NOMO-1 (cell line): ENCODE results near the gene NOL4L.

Experiments
- DNase-seq, 2 experiments: peaks; one replicate each; lab custom pipeline; 2025; ENCODE audit not compliant: unreplicated experiment in 2 of 2; lab: John Stamatoyannopoulos, UW

Gene NOL4L

GRCh38 chr20:32543570-32544259 is 41.4 kb downstream of the NOL4L start:
- no peak for DNase-seq

DNA sequence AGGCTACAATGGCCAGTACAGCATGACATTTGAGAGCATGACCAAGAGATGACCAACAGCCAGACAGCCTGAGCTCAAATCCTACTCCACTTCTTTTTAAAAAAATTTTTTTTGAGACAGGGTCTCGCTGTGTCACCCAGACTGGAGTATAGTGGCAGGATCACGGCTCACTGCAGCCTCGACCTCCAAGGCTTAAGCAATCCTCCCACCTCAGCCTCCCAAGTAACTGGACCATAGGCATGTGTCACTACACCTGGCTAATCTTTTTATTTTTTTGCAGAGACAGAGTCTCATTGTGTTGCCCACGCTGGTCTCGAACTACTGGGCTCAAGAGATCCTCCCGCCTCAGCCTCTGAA is 42.9 kb downstream of the NOL4L start:
- no peak for DNase-seq

GRCh38 chr20:32541323-32542258 is 43.5 kb downstream of the NOL4L start:
- DNase-seq = no peak

GRCh38 chr20:32539817-32540675 is 45.1 kb downstream of the NOL4L start:
- DNase-seq = no peak

DNA sequence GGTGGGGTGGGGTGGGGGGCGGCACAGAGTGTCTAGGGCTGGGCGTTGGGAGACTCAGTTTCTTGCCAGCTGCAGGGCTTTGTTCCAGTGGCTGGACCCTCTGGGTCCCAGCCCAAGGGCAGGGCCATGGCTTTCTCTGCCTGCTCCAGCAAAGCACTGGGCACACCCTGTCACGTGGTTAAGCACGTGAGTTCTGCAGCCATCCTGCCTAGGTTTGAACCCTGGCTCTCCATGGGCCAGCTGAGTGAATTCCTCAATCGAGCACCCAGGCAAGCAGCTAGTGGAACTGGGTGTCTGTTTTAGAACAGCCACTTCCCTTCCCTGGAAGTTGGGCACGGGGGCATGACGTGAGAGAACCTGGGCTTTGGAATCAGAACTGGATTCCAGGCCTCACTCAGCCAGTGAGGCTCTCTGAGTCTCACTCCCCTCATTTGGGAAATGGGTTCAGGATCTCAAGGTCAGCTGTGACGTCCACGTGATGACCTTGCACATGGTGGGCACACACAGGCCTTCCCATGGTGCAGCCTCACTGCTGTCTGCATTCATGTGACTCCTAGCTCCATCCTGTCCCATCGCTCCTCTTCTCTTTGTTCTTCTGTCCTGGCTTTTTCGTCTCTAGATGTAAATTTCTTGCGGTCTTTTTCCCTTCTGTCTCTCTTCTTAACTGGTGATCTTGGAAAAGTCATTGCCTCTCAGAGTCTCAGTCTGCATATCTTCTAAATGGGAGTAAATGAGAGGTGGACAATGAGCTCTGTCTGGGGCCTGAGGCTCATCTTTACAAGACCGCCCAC is 45.9 kb downstream of the NOL4L start:
- no peak for DNase-seq

DNA sequence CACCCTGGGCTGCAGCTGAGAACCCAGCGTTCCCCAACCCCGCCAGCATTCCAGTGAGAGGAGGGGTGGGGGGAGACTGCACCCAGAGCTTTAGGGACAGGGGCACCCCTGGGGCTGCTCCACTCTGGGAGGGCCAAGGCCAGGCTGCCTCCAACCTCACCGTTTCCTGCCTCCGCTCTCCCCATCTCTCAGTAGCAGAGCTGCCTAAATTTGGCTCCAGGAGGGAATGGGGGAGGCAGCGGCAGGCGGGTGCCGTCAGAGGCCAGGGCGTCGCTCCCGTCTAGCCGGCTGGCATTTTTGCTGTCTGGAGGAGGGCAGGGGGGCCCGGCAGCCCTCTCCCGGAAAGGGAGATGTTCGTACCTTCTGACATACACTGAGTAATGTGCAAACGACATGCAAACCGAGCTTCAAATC is 46.6 kb downstream of the NOL4L start:
- no peak for DNase-seq

GRCh38 chr20:32537657-32538525 is 47.2 kb downstream of the NOL4L start:
- DNase-seq = no peak

DNA sequence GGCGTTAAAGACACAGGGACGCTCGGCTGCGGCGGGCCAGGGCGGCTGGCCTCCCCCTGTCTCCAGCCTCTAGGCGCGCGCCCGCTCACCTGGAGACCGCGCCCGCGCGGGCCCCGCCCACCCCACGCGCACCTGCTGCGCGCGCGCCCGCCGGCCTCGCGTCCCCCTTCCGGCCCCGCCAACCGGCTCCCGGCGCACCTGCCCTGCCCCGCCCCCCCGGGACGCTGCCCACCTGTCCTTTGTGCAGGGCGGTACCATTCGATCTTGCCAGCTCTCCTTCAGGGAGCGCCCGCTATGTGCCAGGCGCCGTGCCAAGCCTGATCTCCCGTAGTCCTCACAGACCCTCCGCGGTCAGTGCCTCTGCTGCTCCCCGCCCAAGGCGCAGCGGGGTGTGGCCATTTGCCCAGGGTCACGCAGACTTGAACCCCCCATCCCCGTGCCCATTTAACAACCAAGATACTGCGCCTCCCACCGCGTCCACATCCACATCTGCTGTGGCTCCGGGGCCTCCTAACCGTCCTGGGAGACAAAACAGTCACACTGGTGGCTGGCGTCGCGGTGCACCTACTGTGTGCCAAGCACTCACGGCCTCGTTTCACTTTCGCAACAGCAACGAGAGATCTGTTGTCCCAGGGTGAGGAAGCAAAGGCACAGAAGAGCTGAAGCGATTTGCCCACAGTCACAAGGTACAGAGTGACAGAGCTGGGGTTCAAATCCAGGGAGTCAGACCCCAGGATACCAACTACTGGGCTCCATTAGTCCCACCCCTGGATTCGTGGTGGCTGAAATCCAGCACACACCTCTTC is 48.1 kb downstream of the NOL4L start:
- no peak for DNase-seq

- DNase-seq = peak; percentile 38 to 62
Measured at GRCh38 chr20:32535953-32536823, 48.9 kb downstream of the NOL4L start.

GRCh38 chr20:32535316-32535952 is 49.7 kb downstream of the NOL4L start:
- no peak for DNase-seq

- peak; percentile 26 to 40 for DNase-seq
Measured at GRCh38 chr20:32534661-32535240, 50.4 kb downstream of the NOL4L start.

- no peak for DNase-seq
Measured at GRCh38 chr20:32533732-32534131, 51.4 kb downstream of the NOL4L start.

- no peak for DNase-seq
Measured at GRCh38 chr20:32532246-32532645, 52.9 kb downstream of the NOL4L start.

DNA sequence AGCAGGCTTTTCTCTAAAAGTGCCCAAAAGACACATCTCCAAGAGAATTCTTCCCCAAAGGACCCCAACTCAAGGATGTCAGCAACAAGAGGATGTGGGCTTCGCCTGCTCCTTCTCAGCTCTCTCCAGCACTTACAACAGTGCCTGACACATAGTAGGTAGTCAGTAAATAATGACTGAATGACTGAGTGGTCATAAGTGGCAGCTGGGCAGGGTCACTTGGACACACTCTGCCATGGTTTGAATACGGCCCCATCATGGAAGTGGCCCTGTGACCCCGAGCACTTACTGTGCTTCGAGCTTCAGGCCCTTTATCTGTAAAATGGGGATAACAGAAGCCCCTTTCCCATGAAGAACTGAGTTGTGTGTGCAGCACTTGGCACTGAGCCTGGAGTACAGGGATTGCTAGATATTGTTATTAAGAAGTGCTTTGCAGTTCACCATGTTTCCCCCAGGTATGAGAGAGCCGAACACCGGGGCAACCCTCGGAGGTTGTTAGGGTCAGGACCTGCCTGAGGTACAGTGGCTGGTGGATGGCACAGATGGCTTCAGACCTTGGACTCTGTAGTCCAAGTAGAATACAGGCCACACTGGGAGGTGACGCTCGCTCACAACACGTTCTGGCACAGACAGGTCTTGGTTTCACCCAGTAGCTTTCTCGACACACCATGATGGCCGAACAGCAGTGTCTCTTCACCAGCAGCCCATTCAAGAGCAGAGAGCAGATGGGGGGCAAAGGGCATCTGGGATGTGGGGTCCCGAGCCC is 56.0 kb downstream of the NOL4L start:
- DNase-seq = no peak

GRCh38 chr20:32528171-32528891 is 56.8 kb downstream of the NOL4L start:
- no peak for DNase-seq
